Suprapubic skin (tissue), 4 donors: ENCODE data around the gene WDR45B.

Source experiments
- CTCF ChIP-seq, 2 donors: fragments of 200-600 bp in 1 of 2; fragments of 450-650 bp in 1 of 2; sonication (generic) in 1 of 2; IDR thresholded peaks; one replicate each; pipeline ENCODE4 v1.5.1; 2016 to 2019; ENCODE audit warnings: antibody characterized with exemption in 2 of 2, mild to moderate bottlenecking in 1 of 2, moderate library complexity in 1 of 2
- EP300 ChIP-seq: sonication (generic); formaldehyde crosslinking; IDR thresholded peaks from one replicate; pipeline ENCODE4 v1.6.1; 2017; ENCODE audit warnings: antibody characterized with exemption
- POLR2AphosphoS5 ChIP-seq, 3 donors: sonication (generic); formaldehyde crosslinking; IDR thresholded peaks; one replicate each; pipeline ENCODE4 v1.6.1; 2017; ENCODE audit warnings: antibody characterized with exemption in 3 of 3

- TF ChIP-seq POLR2AphosphoS5 (IDR thresholded peaks at IDR 0.05): no peak
- TF ChIP-seq CTCF (IDR thresholded peaks at IDR 0.05): no peak
- TF ChIP-seq EP300: no peak
Observed at GRCh38 chr17:82675476-82676245, 27.4 kb upstream of the WDR45B start.
